ENCODE measurements around the gene VSIR. TPM values are rescaled to one million over a fixed set of nuclear protein-coding genes. Genes with fewer than 3 reads are reported as not detected.

The VSIR gene
- total RNA-seq, 4 donors from 2014 or later, result 54.1 to 120 (median 84.7) TPM

DNA sequence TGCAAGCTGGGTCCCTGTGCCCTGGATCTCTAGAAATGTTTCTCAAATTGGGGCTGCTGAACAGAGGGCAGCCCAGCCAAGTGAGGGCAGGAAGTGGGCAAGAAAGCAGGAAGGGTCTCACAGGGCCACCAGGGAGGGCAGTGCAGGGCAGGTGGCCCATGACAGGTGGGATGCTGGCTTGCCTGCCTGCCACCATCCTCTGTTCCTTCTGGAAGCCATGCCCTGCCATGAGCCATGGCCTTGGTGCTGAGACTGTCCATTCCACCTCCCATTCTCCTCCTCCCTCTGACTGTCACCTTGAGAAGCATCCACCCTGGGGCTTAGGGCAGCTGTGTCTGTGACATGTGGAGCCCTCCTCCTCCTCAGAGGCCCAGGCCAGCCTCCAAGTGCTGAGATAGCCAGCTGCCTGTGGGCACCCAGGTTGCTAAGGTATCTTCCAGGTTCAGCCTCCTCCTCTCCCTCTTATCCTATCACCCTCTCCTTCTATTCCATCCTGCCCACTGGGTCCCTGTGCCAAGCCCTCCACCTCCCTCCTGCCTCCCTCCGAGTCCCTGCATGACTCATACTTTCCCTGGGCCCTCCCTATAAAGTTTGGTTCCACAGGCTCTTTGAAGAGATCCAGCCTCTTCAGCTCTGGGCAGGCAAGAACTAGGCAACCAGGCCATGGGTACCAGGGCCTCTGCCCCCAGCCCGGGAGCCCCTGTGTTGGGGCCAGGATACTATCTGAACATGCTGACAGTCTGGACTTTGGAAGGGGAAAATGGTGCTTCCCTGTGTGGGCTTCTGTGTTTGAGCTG is 1.3 kb downstream of the VSIR start:
- TF ChIP-seq, protein P1, sequence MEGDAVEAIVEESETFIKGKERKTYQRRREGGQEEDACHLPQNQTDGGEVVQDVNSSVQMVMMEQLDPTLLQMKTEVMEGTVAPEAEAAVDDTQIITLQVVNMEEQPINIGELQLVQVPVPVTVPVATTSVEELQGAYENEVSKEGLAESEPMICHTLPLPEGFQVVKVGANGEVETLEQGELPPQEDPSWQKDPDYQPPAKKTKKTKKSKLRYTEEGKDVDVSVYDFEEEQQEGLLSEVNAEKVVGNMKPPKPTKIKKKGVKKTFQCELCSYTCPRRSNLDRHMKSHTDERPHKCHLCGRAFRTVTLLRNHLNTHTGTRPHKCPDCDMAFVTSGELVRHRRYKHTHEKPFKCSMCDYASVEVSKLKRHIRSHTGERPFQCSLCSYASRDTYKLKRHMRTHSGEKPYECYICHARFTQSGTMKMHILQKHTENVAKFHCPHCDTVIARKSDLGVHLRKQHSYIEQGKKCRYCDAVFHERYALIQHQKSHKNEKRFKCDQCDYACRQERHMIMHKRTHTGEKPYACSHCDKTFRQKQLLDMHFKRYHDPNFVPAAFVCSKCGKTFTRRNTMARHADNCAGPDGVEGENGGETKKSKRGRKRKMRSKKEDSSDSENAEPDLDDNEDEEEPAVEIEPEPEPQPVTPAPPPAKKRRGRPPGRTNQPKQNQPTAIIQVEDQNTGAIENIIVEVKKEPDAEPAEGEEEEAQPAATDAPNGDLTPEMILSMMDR (IDR thresholded peaks at IDR 0.05; ENCODE audit: low read depth), result no peak

DNA sequence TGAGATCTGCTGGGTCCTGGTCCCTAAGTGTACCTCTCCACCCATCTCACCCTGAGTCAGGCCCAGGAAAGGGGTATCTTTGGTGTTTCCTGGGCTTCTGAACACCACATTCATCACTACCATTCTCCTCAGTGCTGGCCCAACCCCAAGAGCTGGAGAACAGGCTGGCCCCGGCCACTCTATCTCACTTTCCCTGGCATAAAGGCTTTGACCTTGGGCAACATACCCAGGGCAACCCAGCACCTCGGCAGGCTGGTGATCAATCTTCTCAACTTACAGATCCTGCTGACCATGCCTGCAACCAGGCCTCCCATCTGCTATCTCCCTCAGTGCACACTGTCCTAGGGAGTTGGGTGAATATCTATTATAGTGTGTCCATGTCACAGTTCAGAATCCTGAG is 2.1 kb downstream of the VSIR start:
- TF ChIP-seq, protein P1 (IDR thresholded peaks at IDR 0.05; ENCODE audit: low read depth), result no peak

DNA sequence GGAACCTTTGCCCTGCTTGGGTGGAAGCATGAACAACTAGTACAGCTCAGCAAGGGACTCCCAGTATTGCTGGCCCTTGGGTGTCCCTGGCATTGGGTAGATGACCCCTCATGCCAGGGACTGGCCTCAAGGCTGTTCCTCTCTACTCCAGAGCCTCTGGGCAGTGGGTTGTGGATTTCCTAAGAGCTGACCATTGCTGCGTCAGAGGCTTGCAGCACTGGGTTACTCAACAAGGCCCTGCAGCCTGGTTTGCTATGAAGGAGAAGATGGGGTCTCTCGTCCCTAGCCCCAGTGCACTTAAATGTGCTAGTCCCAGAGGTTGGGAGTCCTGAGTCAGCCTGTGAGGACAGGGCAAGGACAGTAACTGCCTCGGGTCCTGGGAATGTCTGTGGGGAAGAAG is 2.5 kb downstream of the VSIR start:
- TF ChIP-seq, protein P1 (IDR thresholded peaks at IDR 0.05; ENCODE audit: low read depth), result no peak

DNA sequence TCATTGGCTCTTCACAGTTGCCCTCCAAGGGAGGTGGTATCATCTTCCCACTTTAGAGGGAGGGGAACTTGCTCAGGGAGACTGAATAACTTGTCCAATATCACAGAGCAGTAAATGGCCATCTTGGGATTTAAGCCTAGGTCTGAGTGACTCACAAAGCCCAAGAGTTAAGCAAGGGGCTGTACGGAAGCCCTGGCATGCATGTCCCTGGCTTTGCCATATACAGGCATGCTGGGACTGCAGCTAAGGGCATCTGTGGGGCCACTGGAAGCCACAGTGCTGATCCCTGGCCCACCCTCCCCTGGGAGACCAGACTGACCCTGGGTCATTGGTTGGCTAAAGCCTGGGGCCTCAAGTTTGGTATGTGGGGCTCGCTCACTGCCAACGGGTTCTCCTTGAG is 3.1 kb downstream of the VSIR start:
- TF ChIP-seq, protein P1 (IDR thresholded peaks at IDR 0.05; ENCODE audit: low read depth), result no peak

DNA sequence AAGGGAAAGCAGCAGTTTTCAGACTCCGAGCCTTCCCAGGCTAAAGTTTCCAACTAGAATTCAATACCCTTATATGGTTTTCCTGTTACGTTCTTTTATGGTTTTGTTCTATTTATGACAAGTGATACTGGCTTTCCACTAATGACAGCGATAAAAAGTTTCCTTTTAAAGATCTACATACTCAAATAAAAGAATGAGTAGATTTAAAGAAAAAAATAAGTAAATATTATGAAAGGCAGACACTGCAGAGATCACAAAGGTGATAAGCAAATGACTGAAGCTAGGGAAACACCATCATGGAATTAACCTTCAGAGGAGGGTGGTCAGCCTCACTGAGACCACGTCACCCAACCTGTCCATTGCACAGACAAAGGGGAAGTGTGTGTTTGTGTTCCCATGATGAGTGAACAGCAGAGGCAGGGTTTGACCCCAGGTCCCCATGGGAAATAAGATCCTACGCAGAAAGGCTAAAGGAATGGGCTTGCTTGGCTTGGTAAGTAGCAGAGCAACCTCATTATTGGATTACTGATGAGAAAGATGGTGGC is 4.0 kb downstream of the VSIR start:
- TF ChIP-seq, protein P1 (IDR thresholded peaks at IDR 0.05; ENCODE audit: low read depth), result no peak

DNA sequence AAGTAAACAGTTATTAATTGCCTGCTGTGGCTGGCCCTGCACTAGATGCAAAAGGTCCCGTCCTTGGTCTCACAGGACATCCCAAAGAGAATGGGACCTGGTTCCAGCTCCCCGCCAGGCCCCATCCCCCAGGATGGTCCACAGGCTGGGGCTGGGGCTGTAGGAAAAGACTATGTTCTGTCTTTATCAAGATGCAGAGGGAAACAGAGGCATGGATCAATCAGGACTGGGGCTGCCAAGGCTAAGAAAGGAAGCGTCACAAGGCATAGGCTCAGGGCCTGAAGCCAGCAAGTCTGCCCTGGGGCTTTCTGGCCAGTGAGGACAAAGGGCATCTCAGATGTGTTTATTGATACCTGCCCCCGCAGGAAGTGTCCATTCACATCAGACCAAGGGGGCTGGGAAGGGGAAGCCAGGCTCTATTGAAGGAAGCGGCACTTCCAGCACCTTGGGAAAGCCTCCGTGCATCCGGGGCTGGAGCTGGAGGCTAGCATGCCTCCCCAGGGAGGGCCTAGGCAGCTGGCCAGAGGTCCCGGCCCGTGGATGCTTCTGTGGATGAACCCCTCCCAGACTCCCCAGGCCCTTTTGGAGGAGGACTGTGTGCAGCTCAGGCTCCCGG is 5.8 kb downstream of the VSIR start:
- TF ChIP-seq, protein P1 (IDR thresholded peaks at IDR 0.05; ENCODE audit: low read depth), result no peak

DNA sequence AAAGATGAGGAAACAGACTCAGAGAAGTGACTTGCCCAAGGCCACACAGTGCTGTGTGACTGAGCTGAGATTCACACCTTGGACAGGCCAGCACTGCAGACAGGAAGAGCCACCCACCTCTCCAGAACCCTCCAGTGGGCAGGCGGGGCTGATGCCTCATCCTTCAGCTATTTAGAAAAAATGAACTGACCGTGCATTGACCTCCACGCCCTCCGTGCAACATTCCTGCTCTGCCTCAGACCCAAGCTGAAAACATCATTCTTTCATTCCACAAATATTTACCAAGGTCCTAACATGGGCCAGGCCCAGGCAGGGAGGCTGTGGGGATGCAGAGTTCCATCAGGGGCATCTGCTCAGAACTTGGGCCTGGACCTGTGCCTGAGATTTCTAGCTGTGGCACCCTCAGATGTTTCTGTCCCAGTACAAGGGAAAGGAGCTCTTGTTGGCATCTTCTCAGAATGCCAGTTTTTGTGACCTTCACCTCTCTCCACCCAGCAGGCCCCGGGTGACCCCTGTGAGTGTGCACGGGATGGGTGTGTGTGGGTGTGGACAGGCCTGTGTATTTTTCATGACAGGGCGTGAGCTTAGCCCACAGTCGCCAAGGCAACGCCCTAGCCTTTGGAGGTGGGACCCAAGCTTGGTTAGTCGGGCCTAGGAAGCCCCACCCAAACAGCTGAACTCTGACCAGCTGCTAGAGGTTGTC is 6.5 kb downstream of the VSIR start:
- TF ChIP-seq, protein P1 (IDR thresholded peaks at IDR 0.05; ENCODE audit: low read depth), result no peak

Data from subcutaneous adipose tissue (tissue), 4 donors.